ENCODE data around the gene TMEM165. TPM values are rescaled to one million over a fixed set of nuclear protein-coding genes. Genes with fewer than 3 reads are reported as not detected.

Gene TMEM165
- total and polyA plus RNA-seq, 2 of the 4 experiments (the other 2 are of a cell fraction) = 49.6 to 83.0 TPM

GRCh38 chr4:55466001-55466400, 70.2 kb downstream of the TMEM165 start:
- H4K5ac ChIP-seq (ENCODE audit: low read depth, low read length) = no peak overlapping the region
- H3K18ac ChIP-seq (ENCODE audit: low read depth, low read length) = no peak overlapping the region
- no peaks in the 10 kb centered on the region for H4K20me1 ChIP-seq (ENCODE audit: insufficient read depth, low read length)
- no peak overlapping the region for H2BK15ac ChIP-seq (ENCODE audit: low read depth, low read length)
- no peak overlapping the region for H3K4me3 ChIP-seq (ENCODE audit: insufficient read depth, low read depth, low read length)
- H3K36me3 ChIP-seq (ENCODE audit: control insufficient read depth, insufficient read depth, low read length) = peaks cover 6% of the 10 kb centered on the region
- H3K23ac ChIP-seq (ENCODE audit: low read depth, low read length) = no peak overlapping the region
- H3K9ac ChIP-seq (ENCODE audit: low read depth, low read length) = no peak overlapping the region
- TF ChIP-seq BHLHE40 (IDR thresholded peaks at IDR 0.05; ENCODE audit: low read depth, low read length) (no peak), MXI1 (IDR thresholded peaks at IDR 0.05; ENCODE audit: borderline replicate concordance, low read depth, low read length) (no peak), RAD21 (IDR thresholded peaks at IDR 0.05; ENCODE audit: low read length) (no peak)
- POLR2A ChIA-PET (ENCODE audit: unreplicated experiment) = no interaction called here
- no TSS peak for BruUV-seq (replicated peaks)
- no peaks in the 10 kb centered on the region for H3K9me3 ChIP-seq (ENCODE audit: control insufficient read depth, insufficient read depth, low read length)
- H4K91ac ChIP-seq (ENCODE audit: insufficient read depth, low read depth, low read length) = no peak overlapping the region
- no peaks in the 10 kb centered on the region for H3K4me1 ChIP-seq (ENCODE audit: control insufficient read depth, insufficient read depth, low read length)
- H3K4me2 ChIP-seq (ENCODE audit: low read depth, low read length) = no peak overlapping the region
- no peaks in the 10 kb centered on the region for H3K9me1 ChIP-seq (ENCODE audit: insufficient read depth, low read length)
- in situ Hi-C loops (cut with MboI; ENCODE audit: low sequenced_read_pairs) = no loop called here
- no peak for ATAC-seq (ENCODE audit: low read depth)
- intact Hi-C loops (cut with micrococcal nuclease) = loop anchor here (5.0 kb wide), 1 partner anchor 46 kb away; no protein-coding TSS in a partner anchor
- no peak for DNase-seq
- no peak overlapping the region for H3K4ac ChIP-seq (ENCODE audit: low read depth, low read length)
- H3K14ac ChIP-seq (replicated peaks; ENCODE audit: low read depth, low read length) = no peak overlapping the region
- no peak overlapping the region for H2AK5ac ChIP-seq (ENCODE audit: low read depth, low read length)
- no peak overlapping the region for H3K56ac ChIP-seq (ENCODE audit: extremely low read depth, insufficient read depth, low read length)
- H3K27ac ChIP-seq (ENCODE audit: insufficient read depth, low read length) = no peak overlapping the region
- CTCF ChIA-PET = no interaction called here
- peaks cover 0 to 7% of the 10 kb centered on the region in 2 experiments; a peak in 2 of 4 replicates for H3K79me1 ChIP-seq (ENCODE audit: low read depth in 1 of 2, low read length in 2 of 2)
- H2BK120ac ChIP-seq (ENCODE audit: low read depth, low read length) = no peak overlapping the region
- H2BK20ac ChIP-seq (ENCODE audit: low read depth, low read length) = no peak overlapping the region
- WGBS, 2 experiments (ENCODE audit: extremely low coverage in 2 of 2, insufficient read length in 1 of 2) = no CpG with 5 or more reads among the region's 3 CpGs
- H2AFZ ChIP-seq (replicated peaks; ENCODE audit: low read length, poor library complexity) = no peak overlapping the region
- no peaks in the 10 kb centered on the region for H3K27me3 ChIP-seq (ENCODE audit: control insufficient read depth, insufficient read depth, low read length)
- dilution Hi-C loops (cut with HindIII; ENCODE audit: low sequenced_read_pairs, unreplicated experiment) = no loop called here
- H4K8ac ChIP-seq (ENCODE audit: low read depth in 2 of 2, low read length in 2 of 2) = no peak overlapping the region
- no peak overlapping the region for H2AK9ac ChIP-seq (replicated peaks; ENCODE audit: low read depth, low read length, poor library complexity)
- no peak overlapping the region for H2BK5ac ChIP-seq (ENCODE audit: low read depth, low read length, poor library complexity, severe bottlenecking)
